NCI-H1436 (cell line): Measurements from ENCODE around the gene KCNMB1.

Experiments used
- DNase-seq: peaks from one replicate; lab custom pipeline; 2025; lab: John Stamatoyannopoulos, UW

KCNMB1 gene

GRCh38 chr5:170414786-170415185 is 25.6 kb upstream of the KCNMB1 start:
- DNase-seq, result no peak

- DNase-seq, result no peak
Observed at GRCh38 chr5:170413897-170414296, 24.7 kb upstream of the KCNMB1 start.

GRCh38 chr5:170411100-170411499 is 21.9 kb upstream of the KCNMB1 start:
- no peak for DNase-seq

GRCh38 chr5:170410401-170410800 is 21.2 kb upstream of the KCNMB1 start:
- no peak for DNase-seq

- no peak for DNase-seq
Observed at GRCh38 chr5:170408877-170409660, 19.9 kb upstream of the KCNMB1 start.

GRCh38 chr5:170408226-170408625 is 19.1 kb upstream of the KCNMB1 start:
- no peak for DNase-seq

GRCh38 chr5:170407062-170407461 is 17.9 kb upstream of the KCNMB1 start:
- no peak for DNase-seq

GRCh38 chr5:170405817-170406216 is 16.6 kb upstream of the KCNMB1 start:
- DNase-seq, result no peak

GRCh38 chr5:170404398-170404797 is 15.2 kb upstream of the KCNMB1 start:
- no peak for DNase-seq

- DNase-seq, result no peak
Observed at GRCh38 chr5:170403675-170404074, 14.5 kb upstream of the KCNMB1 start.

GRCh38 chr5:170402508-170402907 is 13.3 kb upstream of the KCNMB1 start:
- no peak for DNase-seq

GRCh38 chr5:170397059-170397458 is 7.9 kb upstream of the KCNMB1 start:
- DNase-seq, result no peak

GRCh38 chr5:170393958-170394357 is 4.8 kb upstream of the KCNMB1 start:
- DNase-seq, result no peak

- DNase-seq, result no peak
Observed at GRCh38 chr5:170393235-170393634, 4.1 kb upstream of the KCNMB1 start.

- DNase-seq, result no peak
Observed at GRCh38 chr5:170390472-170390871, 1.3 kb upstream of the KCNMB1 start.

- DNase-seq, result no peak
Observed at GRCh38 chr5:170389550-170389892, 354 bp upstream of the KCNMB1 start.

- no peak for DNase-seq
Observed at GRCh38 chr5:170387775-170388639, 1.2 kb downstream of the KCNMB1 start.

- DNase-seq, result no peak
Observed at GRCh38 chr5:170386743-170387395, 2.3 kb downstream of the KCNMB1 start.

- no peak for DNase-seq
Observed at GRCh38 chr5:170383227-170383626, 5.9 kb downstream of the KCNMB1 start.

GRCh38 chr5:170382790-170383189 is 6.4 kb downstream of the KCNMB1 start:
- DNase-seq, result no peak

GRCh38 chr5:170380361-170380951 is 8.7 kb downstream of the KCNMB1 start:
- DNase-seq, result no peak

GRCh38 chr5:170378740-170379139 is 10.4 kb downstream of the KCNMB1 start:
- DNase-seq, result no peak
